Neural progenitor cell (in vitro differentiated cells): ENCODE data around the gene PPP1R2. TPM values are rescaled to one million over a fixed set of nuclear protein-coding genes. Genes with fewer than 3 reads are reported as not detected.

Experiments used
- DNase-seq: peaks from one replicate; pipeline ENCODE4 v3.0.0-alpha.2; 2016; ENCODE audit warnings: low spot score
- H2AFZ ChIP-seq: fragments of 200-600 bp; sonication (generic); replicated peaks from 2 replicates; pipeline ENCODE4 v1.6.1; 2016; ENCODE audit warnings: antibody characterized with exemption
- H3F3A ChIP-seq: fragments of 200-600 bp; sonication (generic); 2 replicates; pipeline ENCODE4 v1.6.1; 2016; ENCODE audit warnings: antibody characterized with exemption, low read depth
- H3K27ac ChIP-seq: fragments of 200-600 bp; sonication (generic); 2 replicates; pipeline ENCODE4 v1.5.1; 2016; ENCODE audit warnings: mild to moderate bottlenecking
- H3K27me3 ChIP-seq: fragments of 200-600 bp; sonication (generic); 2 replicates; pipeline ENCODE4 v1.6.1; 2016; ENCODE audit warnings: mild to moderate bottlenecking, moderate library complexity
- H3K36me3 ChIP-seq: fragments of 200-600 bp; sonication (generic); 2 replicates; pipeline ENCODE4 v1.5.1; 2016
- H3K4me1 ChIP-seq: fragments of 200-600 bp; sonication (generic); 2 replicates; pipeline ENCODE4 v1.6.1; 2016; ENCODE audit warnings: mixed run types
- H3K4me2 ChIP-seq: fragments of 200-600 bp; sonication (generic); 2 replicates; pipeline ENCODE4 v1.6.1; 2016
- H3K4me3 ChIP-seq: fragments of 200-600 bp; sonication (generic); 2 replicates; pipeline ENCODE4 v1.5.1; 2016
- H3K79me2 ChIP-seq: fragments of 200-600 bp; sonication (generic); 2 replicates; pipeline ENCODE4 v1.6.1; 2016; ENCODE audit warnings: low read depth
- H3K9ac ChIP-seq: fragments of 200-600 bp; sonication (generic); 2 replicates; pipeline ENCODE4 v1.6.1; 2016
- H3K9me3 ChIP-seq: fragments of 200-600 bp; sonication (generic); 2 replicates; pipeline ENCODE4 v1.5.1; 2016; ENCODE audit warnings: low read depth
- H4K20me1 ChIP-seq: fragments of 200-600 bp; sonication (generic); 2 replicates; pipeline ENCODE4 v1.6.1; 2016; ENCODE audit warnings: low read depth
- H3K27ac Mint-ChIP-seq: 3 replicates; pipeline ENCODE4 v1.8.0; 2021; ENCODE audit warnings: mixed read lengths
- H3K27me3 Mint-ChIP-seq: 2 replicates; pipeline ENCODE4 v1.8.0; 2022; ENCODE audit warnings: low read depth, mild to moderate bottlenecking, inconsistent platforms, moderate library complexity, mixed read lengths; ENCODE audit not compliant: insufficient read depth
- H3K36me3 Mint-ChIP-seq: 3 replicates; pipeline ENCODE4 v1.8.0; 2021; ENCODE audit warnings: mixed read lengths
- H3K4me1 Mint-ChIP-seq: 3 replicates; pipeline ENCODE4 v1.8.0; 2021; ENCODE audit warnings: mixed read lengths
- H3K4me3 Mint-ChIP-seq: 3 replicates; pipeline ENCODE4 v1.8.0; 2021; ENCODE audit warnings: mild to moderate bottlenecking, moderate library complexity, mixed read lengths
- H3K9me3 Mint-ChIP-seq: 3 replicates; pipeline ENCODE4 v1.8.0; 2020; ENCODE audit warnings: mixed read lengths
- CTCF ChIP-seq: fragments of 200-600 bp; sonication (generic); IDR thresholded peaks from 2 replicates; pipeline ENCODE4 v1.5.1; 2017; ENCODE audit warnings: antibody characterized with exemption, mild to moderate bottlenecking
- EZH2 ChIP-seq: fragments of 200-600 bp; sonication (generic); IDR thresholded peaks from 2 replicates; pipeline ENCODE4 v1.6.1; 2017; ENCODE audit warnings: antibody characterized with exemption, mild to moderate bottlenecking, moderate library complexity
- EZH2phosphoT487 ChIP-seq: fragments of 200-600 bp; sonication (generic); IDR thresholded peaks from 2 replicates; pipeline ENCODE4 v1.6.1; 2017; ENCODE audit warnings: antibody characterized with exemption
- total RNA-seq: library from RNA; depleted of rRNA; stranded (reverse); fragments of >200 nt; gene quantifications from 2 replicates; pipeline ENCODE4 v1.2.3, GENCODE V29; 2015; ENCODE audit warnings: low replicate concordance

Gene PPP1R2
- total RNA-seq, 1 donor from 2014 or later, result 59.2 TPM

GRCh38 chr3:195587824-195588223 lies 44.7 kb upstream of the PPP1R2 start:
- Mint-ChIP-seq H3K9me3 (peaks cover 3% of the 10 kb centered on the region), H3K27me3 (peaks cover 2% of the 10 kb centered on the region), H3K36me3 (no peaks in the 10 kb centered on the region), H3K27ac (no peak overlapping the region), H3K4me1 (peaks cover 2% of the 10 kb centered on the region), H3K4me3 (no peak overlapping the region)
- Histone ChIP-seq H3K79me2 (no peaks in the 10 kb centered on the region), H3K9ac (no peak overlapping the region), H2AFZ (no peak overlapping the region), H3K36me3 (no peaks in the 10 kb centered on the region), H4K20me1 (no peaks in the 10 kb centered on the region), H3F3A (no peaks in the 10 kb centered on the region), H3K9me3 (no peaks in the 10 kb centered on the region), H3K27ac (no peak overlapping the region), H3K4me2 (no peak overlapping the region), H3K27me3 (no peaks in the 10 kb centered on the region), H3K4me3 (no peak overlapping the region), H3K4me1 (no peaks in the 10 kb centered on the region)
- DNase-seq, result no peak
- no peak for TF ChIP-seq EZH2
- TF ChIP-seq EZH2phosphoT487, result no peak
- TF ChIP-seq CTCF, result no peak

- DNase-seq, result no peak
- H3K36me3 ChIP-seq, result no peaks in the 10 kb centered on the region
- peaks cover 2% of the 10 kb centered on the region for H3K27me3 Mint-ChIP-seq
- H3K9me3 Mint-ChIP-seq, result peaks cover 3% of the 10 kb centered on the region
- no peaks in the 10 kb centered on the region for H3K27me3 ChIP-seq
- no peak overlapping the region for H3K27ac Mint-ChIP-seq
- H3K4me2 ChIP-seq, result no peak overlapping the region
- H3K4me3 Mint-ChIP-seq, result no peak overlapping the region
- no peaks in the 10 kb centered on the region for H3K36me3 Mint-ChIP-seq
- H3K9me3 ChIP-seq, result no peaks in the 10 kb centered on the region
- no peak overlapping the region for H3K9ac ChIP-seq
- no peak overlapping the region for H3K27ac ChIP-seq
- TF ChIP-seq EZH2phosphoT487 (no peak), EZH2 (no peak), CTCF (no peak)
- peaks cover 2% of the 10 kb centered on the region for H3K4me1 Mint-ChIP-seq
- no peaks in the 10 kb centered on the region for H3K4me1 ChIP-seq
- H3K79me2 ChIP-seq, result no peaks in the 10 kb centered on the region
- H3F3A ChIP-seq, result no peaks in the 10 kb centered on the region
- no peaks in the 10 kb centered on the region for H4K20me1 ChIP-seq
- H3K4me3 ChIP-seq, result no peak overlapping the region
- H2AFZ ChIP-seq, result no peak overlapping the region
Measured at GRCh38 chr3:195587406-195587805, 44.3 kb upstream of the PPP1R2 start.

- no peaks in the 10 kb centered on the region for H4K20me1 ChIP-seq
- no peak overlapping the region for H3K9ac ChIP-seq
- H3K79me2 ChIP-seq, result no peaks in the 10 kb centered on the region
- no peaks in the 10 kb centered on the region for H3K9me3 ChIP-seq
- no peaks in the 10 kb centered on the region for H3K36me3 ChIP-seq
- TF ChIP-seq EZH2phosphoT487, result no peak
- TF ChIP-seq CTCF, result no peak
- no peak for TF ChIP-seq EZH2
- H3K4me1 Mint-ChIP-seq, result peaks cover 8% of the 10 kb centered on the region
- no peak overlapping the region for H2AFZ ChIP-seq
- no peak overlapping the region for H3K4me3 Mint-ChIP-seq
- no peaks in the 10 kb centered on the region for H3K9me3 Mint-ChIP-seq
- no peak overlapping the region for H3K4me2 ChIP-seq
- peak overlapping the region; percentile 10 for H3K27ac Mint-ChIP-seq
- no peak for DNase-seq
- H3K27me3 ChIP-seq, result no peaks in the 10 kb centered on the region
- no peak overlapping the region for H3K4me3 ChIP-seq
- H3K4me1 ChIP-seq, result no peaks in the 10 kb centered on the region
- H3K27ac ChIP-seq, result no peak overlapping the region
- H3F3A ChIP-seq, result no peaks in the 10 kb centered on the region
- H3K27me3 Mint-ChIP-seq, result peaks cover 8% of the 10 kb centered on the region
- no peaks in the 10 kb centered on the region for H3K36me3 Mint-ChIP-seq
Measured at GRCh38 chr3:195584543-195584870, 41.4 kb upstream of the PPP1R2 start.
